GM19328 (cell line): ENCODE measurements around the gene COQ6.
A peak's percentile ranks its signal among the peaks of the same experiment; 100 is the strongest.
"Not testable (repeated sequence)": the region's sequence is repeated elsewhere in the genome, so short reads cannot be mapped to it uniquely, and the experiment has no call there.

Experiments used
- ATAC-seq: cut with Tn5 transposase; IDR thresholded peaks from one replicate; pipeline ENCODE4 v1.9.1; 2021; ENCODE audit warnings: mild to moderate bottlenecking, moderate library complexity; ENCODE audit not compliant: unreplicated experiment

Gene COQ6

DNA sequence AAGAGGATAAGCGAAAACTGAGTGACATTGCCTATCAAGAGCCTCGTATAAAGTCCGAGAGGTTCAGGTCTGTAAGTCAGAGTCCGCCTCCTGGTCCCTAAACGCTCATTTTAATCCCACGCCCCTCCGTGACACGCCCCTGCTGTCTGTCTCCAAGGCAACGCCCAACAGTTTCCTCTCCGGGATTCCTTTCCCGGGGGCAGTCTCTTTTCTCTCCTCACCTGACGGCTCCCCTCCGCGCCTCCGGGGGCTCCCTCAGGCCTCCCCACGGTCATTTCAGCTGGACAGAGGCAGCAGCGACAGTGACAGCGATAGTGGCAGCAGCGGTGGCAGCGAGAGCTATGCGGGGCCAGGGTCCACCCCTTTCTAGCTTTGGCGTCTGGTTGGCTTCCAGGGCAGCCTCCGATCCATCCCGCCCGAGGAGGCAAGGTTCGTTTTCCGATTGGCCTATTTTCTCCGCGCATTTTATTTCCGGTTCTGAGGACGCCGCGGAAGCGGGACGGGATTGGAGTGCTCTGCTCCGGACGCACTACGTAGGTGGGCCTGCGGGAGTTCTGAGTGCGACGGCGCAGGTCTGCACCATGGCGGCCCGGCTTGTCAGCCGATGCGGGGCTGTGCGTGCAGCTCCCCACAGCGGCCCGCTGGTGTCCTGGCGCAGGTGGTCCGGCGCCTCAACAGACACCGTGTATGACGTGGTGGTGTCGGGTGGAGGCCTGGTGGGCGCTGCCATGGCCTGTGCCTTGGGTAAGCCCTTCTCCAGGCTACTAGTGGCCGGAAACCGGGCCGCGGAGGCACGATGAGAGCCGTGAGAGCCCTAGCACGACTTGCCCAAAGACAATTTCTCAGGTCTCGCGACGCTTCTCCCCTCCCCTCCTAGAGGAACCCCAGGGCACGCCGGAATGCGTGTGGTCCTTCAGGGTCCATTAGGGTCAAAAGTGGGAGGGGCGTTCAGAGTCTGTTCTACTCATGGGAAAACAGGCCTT lies at the start of gene COQ6, which contains the start of gene FAM161B:
COQ6 (plus strand) TSS at position 551 of the 983 bp plus-strand sequence; CDS start at position 582, 31 bp downstream.
FAM161B (minus strand) TSS at position 343 of the 983 bp plus-strand sequence; CDS start at position 275, 68 bp downstream.
- peak; percentile 94 for ATAC-seq

DNA sequence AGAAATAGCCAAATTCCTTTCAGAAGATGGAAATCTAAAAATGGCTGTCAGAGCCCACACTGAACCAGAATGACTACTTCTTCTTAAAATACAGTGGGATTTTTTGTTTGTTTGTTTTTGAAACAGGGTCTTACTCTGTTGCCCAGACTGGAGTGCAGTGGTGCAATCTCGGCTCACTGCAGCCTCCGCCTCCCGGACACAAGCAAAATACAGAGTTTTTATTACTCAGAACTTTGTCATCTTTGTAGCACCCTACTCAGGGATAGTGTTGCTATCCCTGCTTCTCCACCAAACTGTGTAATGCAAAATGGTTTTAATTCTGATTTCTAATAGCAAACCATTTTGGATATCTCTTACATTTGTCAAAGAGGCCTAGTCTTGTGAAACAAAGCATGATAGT lies 47.1 kb upstream of the COQ6 start:
- no peak for ATAC-seq

DNA sequence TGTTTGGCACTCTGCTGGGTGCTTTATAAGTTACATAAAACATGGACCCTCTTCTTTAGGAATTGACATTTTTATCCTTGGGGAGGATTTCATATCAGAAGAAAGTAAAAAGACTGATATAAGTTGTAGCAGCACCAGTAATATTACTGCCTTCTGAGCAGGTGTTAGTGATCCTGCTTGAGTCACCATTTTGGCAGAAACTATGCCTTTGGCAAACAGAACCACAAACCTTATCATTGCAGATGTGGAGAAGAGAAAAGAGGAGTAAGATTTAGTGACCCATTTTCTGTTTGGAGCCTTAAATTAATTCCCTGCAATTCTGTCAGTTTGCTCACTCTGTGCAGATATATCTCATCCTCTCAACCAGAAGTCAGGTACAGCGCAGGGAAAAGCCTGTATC lies 40.4 kb upstream of the COQ6 start:
- ATAC-seq: no peak

DNA sequence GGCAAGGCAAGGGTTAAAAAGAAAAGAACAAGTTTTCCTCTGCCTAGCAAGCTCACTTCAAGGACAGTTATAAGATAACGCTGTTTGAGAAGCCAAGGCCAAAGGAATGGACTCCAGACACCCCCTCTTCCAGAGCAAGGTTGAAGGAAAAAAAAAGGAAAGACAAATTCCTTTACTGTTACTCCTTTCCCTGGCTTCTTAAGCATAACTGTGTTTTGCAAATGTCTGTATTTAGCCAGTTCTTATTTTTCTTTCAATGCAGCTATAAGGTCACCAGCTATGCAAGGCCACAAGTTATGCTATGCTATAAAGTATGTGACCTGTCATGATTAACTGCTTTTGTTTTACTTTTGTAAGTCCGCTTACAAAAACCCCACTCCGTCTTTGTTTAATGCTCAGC lies 36.8 kb upstream of the COQ6 start:
- no peak for ATAC-seq

DNA sequence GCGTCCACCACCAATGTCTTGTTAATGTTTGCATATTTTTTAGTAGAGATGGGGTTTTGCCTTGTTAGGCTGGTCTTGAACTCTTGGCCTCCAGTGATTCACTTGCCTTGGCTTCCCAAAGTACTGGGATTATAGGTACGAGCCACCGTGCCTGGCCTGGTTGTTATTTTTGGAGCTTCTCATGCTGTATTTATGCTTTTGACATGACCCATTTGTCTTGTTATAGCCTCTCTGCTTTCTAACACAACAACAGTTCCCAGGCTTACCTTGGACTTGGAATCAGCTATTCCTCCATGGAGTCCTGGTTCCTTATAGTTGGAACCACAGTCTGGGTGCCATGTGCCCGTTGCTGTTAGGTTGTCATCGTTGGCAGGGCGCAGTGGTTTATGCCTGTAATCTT lies 33.8 kb upstream of the COQ6 start:
- ATAC-seq: no peak

DNA sequence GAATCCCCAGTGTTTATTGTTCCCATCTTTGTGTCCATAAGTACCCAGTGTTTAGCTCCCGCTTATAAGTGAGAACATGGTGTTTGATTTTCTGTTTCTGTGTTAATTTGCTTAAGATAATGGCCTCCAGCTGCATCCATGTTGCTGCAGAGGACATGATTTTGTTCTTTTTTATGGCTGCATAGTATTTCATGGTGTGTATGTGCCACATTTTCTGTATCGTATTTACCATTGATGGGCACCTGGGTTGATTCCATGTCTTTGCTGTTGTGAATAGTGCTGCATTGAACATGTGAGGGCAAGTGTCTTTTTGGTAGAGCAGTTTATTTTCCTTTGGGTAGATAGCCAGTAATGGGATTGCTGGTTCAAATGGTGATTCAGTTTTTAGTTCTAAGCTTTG lies 30.6 kb upstream of the COQ6 start:
- not testable (repeated sequence) for ATAC-seq

DNA sequence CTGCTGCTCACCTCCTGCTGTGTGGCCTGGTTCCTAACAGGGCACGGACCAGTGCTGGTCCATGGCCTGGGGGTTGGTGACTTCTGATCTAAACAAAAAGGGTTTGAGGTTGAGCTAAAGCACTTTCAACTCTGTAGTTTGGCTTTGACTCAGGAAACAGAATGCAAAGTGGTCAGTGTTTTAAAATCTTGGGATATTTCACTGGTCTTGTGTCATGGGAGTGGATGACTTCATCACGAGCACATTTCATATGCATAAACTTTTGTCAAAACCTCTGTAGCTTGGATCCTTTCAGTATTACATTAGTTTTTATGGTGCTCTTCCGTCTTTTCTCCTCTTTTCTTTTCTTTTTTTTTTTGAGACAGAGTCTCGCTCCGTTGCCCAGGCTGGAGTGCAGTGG lies 25.8 kb upstream of the COQ6 start:
- no peak for ATAC-seq

DNA sequence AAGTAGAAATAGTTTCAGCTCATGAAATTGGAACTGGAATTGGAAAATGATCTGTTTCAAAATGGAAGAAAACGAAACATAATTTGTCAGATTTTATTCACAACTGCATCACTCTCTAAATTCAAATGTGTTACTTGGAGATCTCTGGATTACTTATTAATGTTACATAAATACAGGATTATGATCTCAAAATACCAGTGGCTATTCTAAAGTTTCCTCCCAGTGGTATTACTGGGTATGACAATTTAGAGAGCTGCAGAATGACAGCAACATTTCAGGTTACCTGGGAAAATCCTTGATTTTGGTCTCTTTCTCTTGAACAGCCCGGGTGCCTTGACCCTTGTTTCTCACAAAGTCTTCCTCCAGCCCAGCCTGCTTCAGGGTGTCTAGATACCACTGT lies 14.4 kb upstream of the COQ6 start:
- no peak for ATAC-seq

DNA sequence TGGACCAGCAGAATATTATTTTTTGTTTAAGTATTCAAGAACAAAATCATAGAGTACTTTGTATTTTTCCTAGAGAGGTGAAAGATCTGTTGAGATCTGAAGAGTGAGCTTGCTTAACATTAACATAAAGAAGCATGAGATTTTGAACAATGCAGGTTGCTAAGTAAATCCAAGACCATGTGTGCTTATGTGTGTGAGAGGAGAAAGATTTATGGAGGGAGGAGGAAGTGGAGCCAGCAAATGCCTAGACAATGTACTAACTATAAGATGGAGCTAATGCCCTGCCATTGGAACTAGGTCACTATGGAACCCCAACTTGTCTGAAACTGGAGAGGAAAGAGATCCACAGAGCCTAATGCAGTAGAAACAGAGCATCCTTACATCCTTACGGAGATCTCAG lies 13.6 kb upstream of the COQ6 start:
- no peak for ATAC-seq

DNA sequence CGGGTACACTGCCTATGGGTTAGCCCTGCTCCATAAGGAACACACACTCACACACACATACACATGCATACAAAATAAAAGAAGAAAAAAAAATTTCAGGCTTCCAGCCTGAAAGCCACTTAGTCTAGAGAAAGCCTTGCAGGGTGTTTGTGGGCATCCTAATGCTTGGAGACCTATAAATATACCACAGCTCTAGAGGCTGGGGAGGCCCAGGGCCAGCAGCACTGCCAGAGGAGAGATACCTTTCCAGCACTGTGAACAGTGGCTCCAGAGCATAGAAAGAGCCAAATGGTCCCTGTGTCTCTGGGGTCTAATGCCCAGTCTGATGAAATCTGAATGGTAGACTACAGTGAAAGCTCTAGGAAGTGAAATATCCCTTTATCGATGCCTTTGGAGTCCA lies 13.1 kb upstream of the COQ6 start:
- ATAC-seq: no peak

DNA sequence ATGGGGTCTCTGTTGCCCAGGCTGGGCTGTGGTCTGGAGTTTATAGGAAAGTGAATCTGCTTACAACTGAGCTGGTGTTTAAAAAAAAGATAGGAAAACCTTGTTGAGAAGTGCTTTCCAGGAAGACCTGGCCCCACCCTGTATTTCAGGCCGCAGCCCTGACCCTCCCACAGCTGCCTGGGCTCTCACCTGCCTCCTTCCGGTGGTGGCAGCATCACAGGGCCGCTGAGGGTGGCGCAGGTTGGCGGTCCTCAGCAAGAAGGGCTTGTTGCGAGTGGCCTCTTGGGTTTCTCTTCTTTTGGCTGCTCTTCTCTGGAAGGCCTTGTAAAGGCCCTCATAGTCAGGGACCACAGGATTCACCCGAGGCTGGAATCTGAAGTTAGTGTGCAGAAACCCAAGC lies 7.9 kb upstream of the COQ6 start:
- ATAC-seq: no peak

DNA sequence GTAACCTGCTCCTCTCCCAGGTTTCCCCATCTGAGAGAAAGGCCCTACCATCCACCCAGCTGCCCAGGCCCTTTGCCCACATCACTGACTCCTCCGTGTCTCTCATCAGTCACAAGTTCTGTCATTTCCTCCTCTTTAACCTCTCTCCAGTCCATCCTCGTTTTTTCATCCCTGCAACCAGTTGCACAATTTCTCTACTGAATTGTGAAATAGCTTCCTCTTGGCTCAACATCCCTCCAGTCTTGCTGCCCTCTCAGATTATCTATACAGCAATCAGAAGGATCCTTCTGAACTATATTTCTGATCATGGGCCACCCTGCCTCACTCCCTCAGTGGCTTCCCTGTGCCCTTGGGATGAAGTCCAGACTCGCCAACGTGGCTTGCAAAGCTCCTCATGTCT lies 7.0 kb upstream of the COQ6 start:
- ATAC-seq: no peak

DNA sequence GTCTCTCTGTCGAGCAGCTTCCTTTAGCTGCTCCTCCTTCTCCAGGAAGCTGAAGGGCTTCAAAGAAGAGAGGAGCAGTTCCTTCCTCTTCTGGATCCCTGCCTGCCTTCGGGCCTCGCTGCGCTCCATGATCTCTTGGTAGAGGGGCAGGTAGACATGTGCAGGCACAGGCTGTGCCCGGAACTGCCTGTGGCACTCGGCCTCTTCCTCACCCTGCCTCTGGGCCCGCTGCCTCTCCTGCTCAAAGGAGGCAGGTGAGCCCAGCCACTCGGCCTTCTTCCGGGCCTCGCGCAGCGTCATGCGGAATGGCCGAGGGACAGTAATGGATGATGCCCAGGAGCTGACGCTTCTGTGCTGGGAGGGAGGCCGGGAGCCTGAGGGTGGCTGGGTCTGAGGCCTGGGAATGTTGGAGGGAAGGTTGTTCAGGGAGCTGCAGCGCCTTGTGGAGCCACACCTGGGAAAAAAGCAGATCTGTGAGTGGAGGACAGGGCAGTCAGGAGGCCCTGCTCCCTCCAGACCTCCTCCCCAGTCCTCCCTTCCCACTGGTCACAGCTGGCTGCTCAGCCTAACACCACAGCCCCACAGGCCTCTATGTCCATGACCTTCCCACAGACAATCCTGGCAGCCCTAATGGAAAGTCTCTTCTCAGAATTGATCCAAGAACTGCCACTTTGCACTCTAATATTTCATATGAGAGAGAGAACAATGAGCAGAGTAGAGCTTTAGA lies 5.5 kb upstream of the COQ6 start:
- no peak for ATAC-seq

DNA sequence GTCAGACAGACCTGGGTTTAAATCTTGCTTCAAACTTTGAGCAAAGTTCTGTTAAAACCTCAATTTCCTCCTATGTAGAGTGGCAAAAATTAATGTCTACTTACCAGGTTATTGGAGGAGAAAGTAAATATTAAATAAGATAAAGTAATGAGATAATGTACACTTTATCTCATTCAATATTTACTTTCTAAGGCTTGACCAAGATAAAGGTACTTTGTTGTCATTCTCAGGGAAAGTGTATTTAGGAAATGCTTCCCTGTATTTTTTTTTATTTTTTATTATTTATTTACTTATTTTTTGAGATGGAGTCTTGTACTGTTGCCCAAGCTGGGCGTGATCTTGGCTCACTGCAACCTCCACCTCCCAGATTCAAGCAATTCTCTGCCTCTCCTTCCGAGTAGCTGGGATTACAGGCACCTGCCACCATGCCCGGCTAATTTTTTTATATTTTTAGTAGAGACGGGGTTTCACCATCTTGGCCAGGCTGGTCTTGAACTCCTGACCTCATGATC lies 4.9 kb upstream of the COQ6 start:
- no peak for ATAC-seq

DNA sequence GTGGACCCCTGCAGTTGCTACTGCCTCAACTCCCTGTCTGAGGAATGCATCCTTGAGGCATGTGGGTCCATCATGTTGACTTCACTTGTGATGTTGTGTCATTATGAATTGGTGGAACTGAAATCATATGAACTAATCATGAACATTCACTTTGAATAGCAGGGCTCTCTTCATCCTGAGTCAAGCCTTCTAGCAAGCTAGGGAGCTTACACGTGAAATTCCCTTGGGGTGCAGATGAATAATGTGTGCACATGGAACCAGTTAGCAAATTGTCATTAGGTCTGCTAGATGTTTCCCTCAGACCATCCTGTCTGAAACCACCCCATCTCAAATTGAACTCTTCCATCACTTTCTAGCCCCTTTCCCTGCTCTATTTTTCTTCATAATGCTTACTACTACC lies 3.6 kb downstream of the COQ6 start:
- ATAC-seq: no peak

DNA sequence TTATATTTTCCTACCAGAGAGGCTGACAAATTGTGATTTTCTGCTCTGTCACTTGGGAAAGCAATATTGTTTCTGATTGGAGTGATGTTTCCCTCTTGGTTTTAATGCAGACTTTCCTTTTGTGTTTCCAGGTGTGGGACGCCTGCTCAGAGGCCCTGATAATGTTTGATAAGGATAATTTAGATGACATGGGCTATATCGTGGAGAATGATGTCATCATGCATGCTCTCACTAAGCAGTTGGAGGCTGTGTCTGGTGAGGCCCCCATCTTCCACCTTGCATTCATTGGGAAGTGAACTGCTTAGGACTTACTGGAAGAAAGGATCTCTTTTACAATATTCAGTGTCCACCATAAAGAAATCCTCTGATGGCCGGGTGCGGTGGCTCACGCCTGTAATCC lies 5.6 kb downstream of the COQ6 start:
- no peak for ATAC-seq

DNA sequence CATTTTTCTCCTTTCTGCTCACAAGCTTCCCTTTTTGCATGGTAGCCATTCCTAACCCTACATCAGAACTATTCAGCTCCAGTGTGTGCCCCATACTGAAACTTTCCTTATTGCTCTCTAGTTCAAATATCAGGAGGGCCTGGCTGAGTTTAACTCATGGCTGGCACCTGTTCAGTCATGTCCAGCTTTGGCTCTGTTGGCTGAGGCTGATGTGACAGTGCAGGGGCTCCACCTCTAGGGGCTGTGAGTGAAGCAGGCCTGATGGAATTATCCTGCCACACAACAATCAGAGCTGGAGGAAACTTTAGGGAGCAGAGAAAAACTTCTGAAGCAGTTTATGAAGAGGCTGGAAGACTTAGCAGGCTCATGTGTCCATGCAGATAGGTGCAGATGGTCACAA lies 8.5 kb downstream of the COQ6 start:
- ATAC-seq: no peak

DNA sequence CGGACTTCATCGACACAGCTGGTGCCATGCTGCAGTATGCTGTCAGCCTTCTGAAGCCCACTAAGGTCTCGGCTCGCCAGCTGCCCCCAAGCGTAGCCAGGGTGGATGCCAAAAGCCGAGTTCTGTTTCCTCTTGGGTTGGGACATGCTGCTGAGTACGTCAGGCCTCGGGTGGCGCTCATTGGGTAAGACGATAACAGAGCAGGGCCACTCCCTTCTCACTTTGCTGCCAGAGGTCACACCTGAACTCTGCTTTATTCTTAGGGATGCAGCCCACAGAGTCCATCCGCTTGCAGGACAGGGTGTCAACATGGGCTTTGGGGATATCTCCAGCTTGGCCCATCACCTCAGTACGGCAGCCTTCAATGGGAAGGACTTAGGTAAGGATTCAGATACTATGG lies 11.1 kb downstream of the COQ6 start:
- no peak for ATAC-seq

DNA sequence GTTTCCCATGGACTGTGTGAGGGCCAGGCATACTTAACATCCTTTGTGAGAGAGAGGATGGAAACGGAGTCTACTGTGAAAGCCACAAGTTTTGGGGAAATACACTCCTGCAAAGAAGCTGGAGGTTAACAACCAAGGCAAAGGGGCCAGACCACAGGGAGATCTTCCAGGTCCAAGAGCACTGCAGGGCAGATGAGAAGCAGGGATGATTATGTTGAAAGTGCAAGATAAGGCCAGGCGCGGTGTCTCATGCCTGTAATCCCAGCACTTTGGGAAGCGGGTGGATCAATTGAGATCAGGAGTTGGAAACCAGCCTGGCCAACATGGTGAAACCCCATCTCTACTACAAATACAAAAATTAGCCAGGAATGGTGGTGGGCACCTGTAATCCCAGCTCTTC lies 15.1 kb downstream of the COQ6 start:
- no peak for ATAC-seq

DNA sequence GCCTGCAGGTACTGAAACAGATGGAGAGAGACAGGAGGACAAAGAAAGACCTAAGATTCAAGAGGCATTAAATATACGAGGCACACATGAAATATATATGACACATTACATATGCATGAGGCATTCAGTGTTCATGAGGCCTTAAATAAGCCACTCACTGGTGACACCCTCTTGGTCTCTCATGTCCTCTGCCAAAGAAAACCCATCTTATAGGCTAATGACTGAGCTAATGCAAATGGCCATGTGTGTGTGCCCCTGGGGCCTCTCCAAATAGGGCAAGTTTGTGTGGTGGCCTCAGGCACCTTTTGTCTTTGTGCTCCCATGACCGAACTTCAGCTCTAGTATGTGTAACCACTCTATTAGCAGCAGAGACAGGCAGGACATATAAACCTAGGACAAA lies 18.8 kb downstream of the COQ6 start:
- no peak for ATAC-seq

DNA sequence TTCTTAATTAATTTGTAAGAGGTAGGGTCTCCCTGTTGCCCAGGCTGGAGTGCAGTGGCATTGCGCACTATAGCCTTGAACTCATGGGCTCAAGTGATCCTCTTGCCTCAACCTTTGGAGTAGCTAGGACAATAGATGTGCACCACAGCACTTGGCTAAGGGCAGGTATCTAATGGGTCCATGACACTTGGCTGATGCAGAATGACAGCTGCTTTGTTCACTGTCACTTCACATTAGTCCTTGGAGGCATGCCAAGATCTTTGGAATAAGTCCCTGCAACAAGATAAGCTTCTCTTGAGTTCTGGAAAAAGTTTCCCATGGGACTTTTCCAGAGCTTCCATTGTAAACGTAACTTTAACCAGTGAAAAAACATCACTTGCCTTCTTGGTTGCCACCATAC lies 23.4 kb downstream of the COQ6 start:
- ATAC-seq: no peak

DNA sequence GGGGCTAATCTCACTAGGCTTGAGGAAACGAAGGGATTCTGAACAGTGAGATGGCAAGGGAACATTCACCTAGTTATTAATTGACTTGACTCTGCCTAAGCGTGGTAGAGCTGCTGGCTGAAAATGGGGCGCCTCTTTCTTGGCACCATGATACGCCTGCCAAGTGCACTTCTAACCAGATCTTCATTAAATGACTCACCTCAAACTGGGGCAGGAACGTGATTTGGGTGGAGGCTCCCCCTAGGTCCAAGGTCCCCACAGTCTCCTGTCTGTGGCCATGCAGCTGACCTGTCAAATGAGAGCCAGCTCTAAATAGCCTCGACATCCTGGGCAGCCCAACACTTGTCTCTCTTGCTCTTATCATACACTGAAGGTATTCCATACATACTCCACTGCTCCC lies 26.0 kb downstream of the COQ6 start:
- ATAC-seq: no peak
